Hepatocyte (in vitro differentiated cells): ENCODE results near the gene DUSP15.

Source experiments
- EZH2 ChIP-seq: fragments of 200-600 bp; sonication (generic); IDR thresholded peaks from 2 replicates; pipeline ENCODE4 v1.6.1; 2016; ENCODE audit warnings: antibody characterized with exemption, mild to moderate bottlenecking, borderline replicate concordance
- EZH2phosphoT487 ChIP-seq: fragments of 200-600 bp; sonication (generic); IDR thresholded peaks from one replicate; pipeline ENCODE4 v1.6.1; 2018; ENCODE audit warnings: antibody characterized with exemption, mild to moderate bottlenecking, low read depth, moderate library complexity; ENCODE audit not compliant: unreplicated experiment, severe bottlenecking
- TF ChIP-seq, protein P1 (sequence below): fragments of 200-600 bp; sonication (generic); IDR thresholded peaks from 2 replicates; pipeline ENCODE4 v1.5.1; 2016; ENCODE audit warnings: antibody characterized with exemption, mild to moderate bottlenecking; ENCODE audit not compliant: poor library complexity

DNA sequence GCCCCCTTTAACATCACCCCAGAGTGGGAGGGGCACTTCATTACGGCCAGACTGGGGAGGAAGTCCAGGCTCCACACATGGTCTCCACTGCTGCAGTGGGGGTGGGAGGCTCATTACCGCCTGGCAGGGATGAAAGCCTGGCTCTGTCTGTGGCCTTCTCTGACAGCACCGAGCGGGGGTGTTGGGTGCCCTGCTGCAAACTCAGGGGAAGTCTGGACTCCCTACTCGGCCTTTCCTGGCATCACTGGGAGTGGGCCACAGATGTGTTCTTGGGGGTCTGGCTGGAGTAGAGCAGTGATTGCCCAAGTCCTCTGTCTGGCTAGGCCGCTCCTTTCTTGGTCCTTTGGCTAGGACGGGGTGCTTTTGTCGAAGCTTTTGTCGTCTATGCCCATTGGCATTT is 27.2 kb upstream of the DUSP15 start:
- TF ChIP-seq, protein P1, sequence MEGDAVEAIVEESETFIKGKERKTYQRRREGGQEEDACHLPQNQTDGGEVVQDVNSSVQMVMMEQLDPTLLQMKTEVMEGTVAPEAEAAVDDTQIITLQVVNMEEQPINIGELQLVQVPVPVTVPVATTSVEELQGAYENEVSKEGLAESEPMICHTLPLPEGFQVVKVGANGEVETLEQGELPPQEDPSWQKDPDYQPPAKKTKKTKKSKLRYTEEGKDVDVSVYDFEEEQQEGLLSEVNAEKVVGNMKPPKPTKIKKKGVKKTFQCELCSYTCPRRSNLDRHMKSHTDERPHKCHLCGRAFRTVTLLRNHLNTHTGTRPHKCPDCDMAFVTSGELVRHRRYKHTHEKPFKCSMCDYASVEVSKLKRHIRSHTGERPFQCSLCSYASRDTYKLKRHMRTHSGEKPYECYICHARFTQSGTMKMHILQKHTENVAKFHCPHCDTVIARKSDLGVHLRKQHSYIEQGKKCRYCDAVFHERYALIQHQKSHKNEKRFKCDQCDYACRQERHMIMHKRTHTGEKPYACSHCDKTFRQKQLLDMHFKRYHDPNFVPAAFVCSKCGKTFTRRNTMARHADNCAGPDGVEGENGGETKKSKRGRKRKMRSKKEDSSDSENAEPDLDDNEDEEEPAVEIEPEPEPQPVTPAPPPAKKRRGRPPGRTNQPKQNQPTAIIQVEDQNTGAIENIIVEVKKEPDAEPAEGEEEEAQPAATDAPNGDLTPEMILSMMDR: no peak
- TF ChIP-seq EZH2phosphoT487 (no peak), EZH2 (no peak)
